Smooth muscle cell (in vitro differentiated cells): ENCODE data around the gene SLC24A3. TPM values are rescaled to one million over a fixed set of nuclear protein-coding genes. Genes with fewer than 3 reads are reported as not detected.

Experiments used
- DNase-seq: peaks from one replicate; lab custom pipeline; 2025; ENCODE audit not compliant: unreplicated experiment; lab: John Stamatoyannopoulos, UW
- H2AFZ ChIP-seq: fragments of 200-600 bp; sonication (generic); 2 replicates; pipeline ENCODE4 v1.6.0; 2016; ENCODE audit warnings: antibody characterized with exemption, low read depth, mild to moderate bottlenecking
- H3F3A ChIP-seq: fragments of 200-600 bp; sonication (generic); 2 replicates; pipeline ENCODE4 v1.6.0; 2017; ENCODE audit warnings: antibody characterized with exemption, low read depth
- H3K27ac ChIP-seq: fragments of 200-600 bp; sonication (generic); 2 replicates; pipeline ENCODE4 v1.5.1; 2016; ENCODE audit warnings: low read depth, mild to moderate bottlenecking
- H3K27me3 ChIP-seq: fragments of 200-600 bp; sonication (generic); 2 replicates; pipeline ENCODE4 v1.6.1; 2016; ENCODE audit warnings: low read depth, mild to moderate bottlenecking
- H3K36me3 ChIP-seq: fragments of 200-600 bp; sonication (generic); 2 replicates; pipeline ENCODE4 v1.5.1; 2016; ENCODE audit warnings: low read depth
- H3K4me1 ChIP-seq: fragments of 200-600 bp; sonication (generic); 2 replicates; pipeline ENCODE4 v1.5.1; 2016; ENCODE audit warnings: low read depth
- H3K4me2 ChIP-seq: fragments of 200-600 bp; sonication (generic); 2 replicates; pipeline ENCODE4 v1.6.0; 2016; ENCODE audit warnings: mild to moderate bottlenecking
- H3K4me3 ChIP-seq: fragments of 200-600 bp; sonication (generic); 2 replicates; pipeline ENCODE4 v1.5.1; 2016; ENCODE audit warnings: mild to moderate bottlenecking
- H3K79me2 ChIP-seq: fragments of 200-600 bp; sonication (generic); 2 replicates; pipeline ENCODE4 v1.6.0; 2016; ENCODE audit warnings: low read depth, mild to moderate bottlenecking
- H3K9ac ChIP-seq: fragments of 200-600 bp; sonication (generic); 2 replicates; pipeline ENCODE4 v1.6.0; 2016; ENCODE audit warnings: low read depth
- H3K9me3 ChIP-seq: fragments of 200-600 bp; sonication (generic); replicated peaks from 2 replicates; pipeline ENCODE4 v1.5.1; 2016; ENCODE audit warnings: low read depth
- H4K20me1 ChIP-seq: fragments of 200-600 bp; sonication (generic); 2 replicates; pipeline ENCODE4 v1.6.0; 2016; ENCODE audit warnings: low read depth
- WGBS: methylation state at CpG from one replicate; pipeline ENCODE4 v1.1.7; 2016; ENCODE audit warnings: low lambda C conversion rate; 5-methylcytosine and 5-hydroxymethylcytosine counted together
- polyA plus RNA-seq: library from polyadenylated mRNA; unstranded; fragments of >200 nt; fragmentation: Nextera tagmentation; extraction: Ambion mirVana; gene quantifications from 2 replicates; pipeline ENCODE4 v1.2.1, GENCODE V29; 2016
- total RNA-seq: library from RNA; depleted of rRNA; stranded (reverse); fragments of >200 nt; gene quantifications from 2 replicates; pipeline ENCODE4 v1.2.3, GENCODE V29; 2014
- TF ChIP-seq, protein P1 (sequence below): fragments of 200-600 bp; sonication (generic); IDR thresholded peaks from 2 replicates; pipeline ENCODE4 v1.5.1; 2017; ENCODE audit warnings: borderline replicate concordance, mild to moderate bottlenecking, antibody characterized with exemption; ENCODE audit not compliant: insufficient read depth, poor library complexity, severe bottlenecking

The SLC24A3 gene
- total and polyA plus RNA-seq, 2 experiments from 2014 or later = 2.5 to 3.2 TPM

GRCh38 chr20:19552221-19553180 is 340.1 kb downstream of the SLC24A3 start:
- TF ChIP-seq, protein P1, sequence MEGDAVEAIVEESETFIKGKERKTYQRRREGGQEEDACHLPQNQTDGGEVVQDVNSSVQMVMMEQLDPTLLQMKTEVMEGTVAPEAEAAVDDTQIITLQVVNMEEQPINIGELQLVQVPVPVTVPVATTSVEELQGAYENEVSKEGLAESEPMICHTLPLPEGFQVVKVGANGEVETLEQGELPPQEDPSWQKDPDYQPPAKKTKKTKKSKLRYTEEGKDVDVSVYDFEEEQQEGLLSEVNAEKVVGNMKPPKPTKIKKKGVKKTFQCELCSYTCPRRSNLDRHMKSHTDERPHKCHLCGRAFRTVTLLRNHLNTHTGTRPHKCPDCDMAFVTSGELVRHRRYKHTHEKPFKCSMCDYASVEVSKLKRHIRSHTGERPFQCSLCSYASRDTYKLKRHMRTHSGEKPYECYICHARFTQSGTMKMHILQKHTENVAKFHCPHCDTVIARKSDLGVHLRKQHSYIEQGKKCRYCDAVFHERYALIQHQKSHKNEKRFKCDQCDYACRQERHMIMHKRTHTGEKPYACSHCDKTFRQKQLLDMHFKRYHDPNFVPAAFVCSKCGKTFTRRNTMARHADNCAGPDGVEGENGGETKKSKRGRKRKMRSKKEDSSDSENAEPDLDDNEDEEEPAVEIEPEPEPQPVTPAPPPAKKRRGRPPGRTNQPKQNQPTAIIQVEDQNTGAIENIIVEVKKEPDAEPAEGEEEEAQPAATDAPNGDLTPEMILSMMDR = no peak
- no peak overlapping the region for H3K9ac ChIP-seq
- no peaks in the 10 kb centered on the region for H3F3A ChIP-seq
- no peaks in the 10 kb centered on the region for H3K36me3 ChIP-seq
- no peak for DNase-seq
- H3K27ac ChIP-seq = no peak overlapping the region
- H3K79me2 ChIP-seq = no peaks in the 10 kb centered on the region
- H2AFZ ChIP-seq = no peak overlapping the region
- peak overlapping the region; percentile 28 for H3K4me2 ChIP-seq
- H4K20me1 ChIP-seq = no peaks in the 10 kb centered on the region
- H3K27me3 ChIP-seq = no peaks in the 10 kb centered on the region
- H3K4me3 ChIP-seq = no peak overlapping the region
- peaks cover 13% of the 10 kb centered on the region for H3K4me1 ChIP-seq
- no peaks in the 10 kb centered on the region for H3K9me3 ChIP-seq
- WGBS = 54% methylated on average over 9 of the region's 9 CpGs

GRCh38 chr20:19554666-19555065 is 342.2 kb downstream of the SLC24A3 start:
- WGBS = 82% methylated on average over 1 of the region's 1 CpG
- Histone ChIP-seq H4K20me1 (no peaks in the 10 kb centered on the region), H3K4me3 (no peak overlapping the region), H3F3A (no peaks in the 10 kb centered on the region), H3K9me3 (no peaks in the 10 kb centered on the region), H3K4me2 (no peak overlapping the region), H3K27me3 (no peaks in the 10 kb centered on the region), H3K36me3 (no peaks in the 10 kb centered on the region), H3K9ac (no peak overlapping the region), H3K27ac (no peak overlapping the region), H3K79me2 (no peaks in the 10 kb centered on the region), H2AFZ (no peak overlapping the region), H3K4me1 (peaks cover 13% of the 10 kb centered on the region)
- TF ChIP-seq, protein P1 = no peak
- no peak for DNase-seq

- no peaks in the 10 kb centered on the region for H4K20me1 ChIP-seq
- H3K36me3 ChIP-seq = no peaks in the 10 kb centered on the region
- no peaks in the 10 kb centered on the region for H3K79me2 ChIP-seq
- no peak overlapping the region for H2AFZ ChIP-seq
- no peak overlapping the region for H3K4me3 ChIP-seq
- TF ChIP-seq, protein P1 = no peak
- no peaks in the 10 kb centered on the region for H3F3A ChIP-seq
- H3K9ac ChIP-seq = no peak overlapping the region
- DNase-seq = no peak
- no peaks in the 10 kb centered on the region for H3K9me3 ChIP-seq
- no peak overlapping the region for H3K27ac ChIP-seq
- no peak overlapping the region for H3K4me2 ChIP-seq
- no peaks in the 10 kb centered on the region for H3K27me3 ChIP-seq
- H3K4me1 ChIP-seq = peaks cover 13% of the 10 kb centered on the region
These were observed 343.3 kb downstream of the SLC24A3 start for GRCh38 chr20:19555726-19556125.
